ENCODE data around the gene COPZ1. TPM values are rescaled to one million over a fixed set of nuclear protein-coding genes. Genes with fewer than 3 reads are reported as not detected.

The COPZ1 gene
- total and polyA plus RNA-seq, 9 of the 15 experiments (the other 6 are each of a cell fraction or from before 2014, with no cell fraction given): 137 to 487 (median 233) TPM

DNA sequence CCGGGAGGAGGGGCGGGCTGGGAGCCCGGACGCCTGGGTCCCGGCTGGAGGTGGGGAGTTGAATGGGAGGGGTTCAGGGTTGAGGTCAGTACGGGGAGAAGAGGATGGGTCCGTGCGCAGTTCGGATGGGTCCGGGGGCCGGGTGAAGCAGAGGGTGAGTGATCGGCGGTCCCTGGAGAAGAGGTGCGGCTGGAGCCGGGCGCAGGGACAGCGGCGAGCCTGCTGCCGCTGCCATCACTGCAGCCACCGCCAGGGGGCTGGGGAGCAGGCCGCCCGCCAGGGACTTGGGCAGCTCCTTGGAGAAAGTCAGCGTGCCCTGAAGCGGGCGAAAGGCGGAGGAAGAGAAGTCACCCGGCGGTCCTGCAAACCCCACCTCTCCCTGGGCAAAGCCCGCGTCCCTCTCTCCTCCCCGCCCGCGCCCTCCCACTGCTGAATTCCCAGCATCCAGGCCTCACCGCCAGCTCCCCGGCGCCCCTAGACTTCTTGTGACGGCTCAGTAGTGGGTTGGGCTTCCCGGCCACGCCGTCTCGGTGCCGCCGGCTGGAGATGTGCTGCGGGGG, 45.3 kb downstream of the COPZ1 start (continued):
- TF ChIP-seq ZNF592 (IDR thresholded peaks at IDR 0.05) (peak; percentile 84), RNF219 (CRISPR knock-in tag; IDR thresholded peaks at IDR 0.05) (no peak), EP300 (IDR thresholded peaks at IDR 0.05; ENCODE audit: low read length) (no peak), ZNF318 (IDR thresholded peaks at IDR 0.05; ENCODE audit: borderline replicate concordance in 1 of 2, low read depth in 1 of 2) (no peak), ZBTB34 (CRISPR knock-in tag; IDR thresholded peaks at IDR 0.05) (no peak), ZNF124 (CRISPR knock-in tag; IDR thresholded peaks at IDR 0.05) (no peak), ZHX1 (conservative IDR thresholded peaks at IDR 0.05; ENCODE audit: low read length) (0 out of 2 replicates have a peak, but pooled peaks have one; percentile 36)
